ENCODE results near the gene CLPSL2.
A peak's percentile ranks its signal among the peaks of the same experiment; 100 is the strongest.

CLPSL2 gene

DNA sequence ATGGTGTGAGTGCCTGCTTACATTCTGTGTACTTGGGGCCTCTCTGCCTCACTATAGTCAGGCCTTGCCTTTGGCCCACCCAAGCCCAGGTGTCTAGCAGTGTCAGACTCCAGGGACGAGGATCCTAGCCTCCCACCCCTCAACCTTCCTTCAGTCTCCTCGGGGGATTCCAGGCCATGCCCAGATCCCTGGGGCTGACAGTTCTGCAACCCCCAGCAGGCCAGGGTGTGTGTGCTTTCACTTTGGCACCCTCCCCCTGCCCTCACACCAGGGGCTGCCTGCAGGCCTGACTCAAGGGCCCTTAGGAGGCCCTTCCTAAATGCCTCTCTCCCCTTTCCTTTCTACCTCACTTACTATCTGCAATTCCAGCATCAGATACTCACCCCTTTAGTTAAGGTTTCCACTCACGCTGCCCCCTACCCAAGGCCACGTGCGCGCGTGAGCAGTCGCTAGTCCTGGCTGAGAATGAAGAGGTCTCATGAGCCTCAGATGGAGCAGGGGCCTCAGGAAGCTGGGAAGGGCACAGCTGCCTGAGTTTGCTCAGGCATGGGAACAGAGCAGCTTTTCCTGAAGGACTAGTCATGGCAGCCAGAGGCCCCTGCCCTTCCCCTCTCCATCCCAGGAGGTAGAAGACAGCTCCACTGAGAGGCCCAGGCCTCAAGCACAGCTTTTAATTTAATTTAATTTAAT, 21.6 kb downstream of the CLPSL2 start:
- TF ChIP-seq EGR1 (IDR thresholded peaks at IDR 0.05) (no peak), ZBTB7A (IDR thresholded peaks at IDR 0.05; ENCODE audit: low read depth) (no peak), RAD21 (IDR thresholded peaks at IDR 0.05; ENCODE audit: low read depth) (no peak), TAF1 (IDR thresholded peaks at IDR 0.05; ENCODE audit: low read depth) (no peak)
- TF ChIP-seq, protein P1, sequence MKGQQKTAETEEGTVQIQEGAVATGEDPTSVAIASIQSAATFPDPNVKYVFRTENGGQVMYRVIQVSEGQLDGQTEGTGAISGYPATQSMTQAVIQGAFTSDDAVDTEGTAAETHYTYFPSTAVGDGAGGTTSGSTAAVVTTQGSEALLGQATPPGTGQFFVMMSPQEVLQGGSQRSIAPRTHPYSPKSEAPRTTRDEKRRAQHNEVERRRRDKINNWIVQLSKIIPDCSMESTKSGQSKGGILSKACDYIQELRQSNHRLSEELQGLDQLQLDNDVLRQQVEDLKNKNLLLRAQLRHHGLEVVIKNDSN (IDR thresholded peaks at IDR 0.05) = no peak
- TF ChIP-seq, protein P2, sequence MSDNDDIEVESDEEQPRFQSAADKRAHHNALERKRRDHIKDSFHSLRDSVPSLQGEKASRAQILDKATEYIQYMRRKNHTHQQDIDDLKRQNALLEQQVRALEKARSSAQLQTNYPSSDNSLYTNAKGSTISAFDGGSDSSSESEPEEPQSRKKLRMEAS (IDR thresholded peaks at IDR 0.05) = no peak
- TF ChIP-seq, protein P3, sequence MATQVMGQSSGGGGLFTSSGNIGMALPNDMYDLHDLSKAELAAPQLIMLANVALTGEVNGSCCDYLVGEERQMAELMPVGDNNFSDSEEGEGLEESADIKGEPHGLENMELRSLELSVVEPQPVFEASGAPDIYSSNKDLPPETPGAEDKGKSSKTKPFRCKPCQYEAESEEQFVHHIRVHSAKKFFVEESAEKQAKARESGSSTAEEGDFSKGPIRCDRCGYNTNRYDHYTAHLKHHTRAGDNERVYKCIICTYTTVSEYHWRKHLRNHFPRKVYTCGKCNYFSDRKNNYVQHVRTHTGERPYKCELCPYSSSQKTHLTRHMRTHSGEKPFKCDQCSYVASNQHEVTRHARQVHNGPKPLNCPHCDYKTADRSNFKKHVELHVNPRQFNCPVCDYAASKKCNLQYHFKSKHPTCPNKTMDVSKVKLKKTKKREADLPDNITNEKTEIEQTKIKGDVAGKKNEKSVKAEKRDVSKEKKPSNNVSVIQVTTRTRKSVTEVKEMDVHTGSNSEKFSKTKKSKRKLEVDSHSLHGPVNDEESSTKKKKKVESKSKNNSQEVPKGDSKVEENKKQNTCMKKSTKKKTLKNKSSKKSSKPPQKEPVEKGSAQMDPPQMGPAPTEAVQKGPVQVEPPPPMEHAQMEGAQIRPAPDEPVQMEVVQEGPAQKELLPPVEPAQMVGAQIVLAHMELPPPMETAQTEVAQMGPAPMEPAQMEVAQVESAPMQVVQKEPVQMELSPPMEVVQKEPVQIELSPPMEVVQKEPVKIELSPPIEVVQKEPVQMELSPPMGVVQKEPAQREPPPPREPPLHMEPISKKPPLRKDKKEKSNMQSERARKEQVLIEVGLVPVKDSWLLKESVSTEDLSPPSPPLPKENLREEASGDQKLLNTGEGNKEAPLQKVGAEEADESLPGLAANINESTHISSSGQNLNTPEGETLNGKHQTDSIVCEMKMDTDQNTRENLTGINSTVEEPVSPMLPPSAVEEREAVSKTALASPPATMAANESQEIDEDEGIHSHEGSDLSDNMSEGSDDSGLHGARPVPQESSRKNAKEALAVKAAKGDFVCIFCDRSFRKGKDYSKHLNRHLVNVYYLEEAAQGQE (IDR thresholded peaks at IDR 0.05; ENCODE audit: low read depth) = no peak

DNA sequence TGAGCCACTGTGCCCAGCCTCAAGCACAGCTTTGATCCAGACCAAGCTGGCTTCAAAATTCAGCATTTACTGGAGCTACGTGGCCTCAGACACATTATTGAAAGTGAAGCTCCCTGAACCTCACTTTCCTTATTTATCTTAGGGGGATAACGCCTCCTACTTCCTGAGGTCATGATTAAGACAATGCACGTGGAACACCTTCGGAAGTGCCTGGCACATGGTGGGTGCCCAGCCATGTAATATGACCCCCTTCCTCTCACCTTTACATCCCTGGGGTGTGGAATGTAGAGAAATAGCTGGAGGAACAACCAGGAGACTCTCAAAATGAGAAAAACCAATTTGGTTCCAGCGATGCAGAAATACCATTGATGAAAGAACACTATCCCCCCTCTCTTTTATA, 22.3 kb downstream of the CLPSL2 start:
- TF ChIP-seq TCF12 (IDR thresholded peaks at IDR 0.05; ENCODE audit: low read depth) = no peak
- no peak for TF ChIP-seq CEBPB (IDR thresholded peaks at IDR 0.05)
- TF ChIP-seq EP300 (IDR thresholded peaks at IDR 0.05; ENCODE audit: borderline replicate concordance) = no peak
- TF ChIP-seq, protein P2 (IDR thresholded peaks at IDR 0.05) = peak; percentile 72

DNA sequence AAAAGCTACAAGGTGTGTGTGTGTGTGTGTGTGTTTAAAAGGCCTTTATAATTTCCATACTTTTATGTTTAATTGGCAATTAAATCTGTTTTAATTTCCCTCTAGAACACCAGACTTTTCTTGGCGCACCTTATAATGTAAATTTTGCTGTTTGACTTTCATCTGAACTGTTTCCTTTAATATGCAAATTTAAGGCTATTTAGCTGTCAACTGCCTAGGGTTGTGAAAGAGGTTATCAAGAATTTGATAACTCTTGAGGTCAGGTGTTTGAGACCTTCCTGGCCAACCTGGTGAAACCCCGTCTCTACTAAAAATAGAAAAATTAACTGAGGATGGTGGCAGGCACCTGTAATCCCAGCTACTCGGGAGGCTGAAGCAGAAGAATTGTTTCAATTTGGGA, 24.8 kb downstream of the CLPSL2 start:
- TF ChIP-seq TCF12 (IDR thresholded peaks at IDR 0.05; ENCODE audit: low read depth) (no peak), TAF1 (IDR thresholded peaks at IDR 0.05; ENCODE audit: low read depth) (no peak), RAD21 (IDR thresholded peaks at IDR 0.05; ENCODE audit: low read depth) (no peak), EGR1 (IDR thresholded peaks at IDR 0.05) (no peak), NFIC (IDR thresholded peaks at IDR 0.05) (no peak), CREB1 (IDR thresholded peaks at IDR 0.05; ENCODE audit: low read depth) (no peak), EP300 (IDR thresholded peaks at IDR 0.05; ENCODE audit: borderline replicate concordance) (no peak), YY1 (IDR thresholded peaks at IDR 0.05; ENCODE audit: low read depth) (no peak), FOXM1 (IDR thresholded peaks at IDR 0.05; ENCODE audit: borderline replicate concordance, low read depth) (no peak), TEAD4 (IDR thresholded peaks at IDR 0.05) (no peak), ZBTB7A (IDR thresholded peaks at IDR 0.05; ENCODE audit: low read depth) (no peak), CEBPB (IDR thresholded peaks at IDR 0.05) (no peak)
- TF ChIP-seq, protein P2 (IDR thresholded peaks at IDR 0.05) = no peak
- TF ChIP-seq, protein P3 (IDR thresholded peaks at IDR 0.05; ENCODE audit: low read depth) = no peak
- TF ChIP-seq, protein P1 (IDR thresholded peaks at IDR 0.05) = no peak

DNA sequence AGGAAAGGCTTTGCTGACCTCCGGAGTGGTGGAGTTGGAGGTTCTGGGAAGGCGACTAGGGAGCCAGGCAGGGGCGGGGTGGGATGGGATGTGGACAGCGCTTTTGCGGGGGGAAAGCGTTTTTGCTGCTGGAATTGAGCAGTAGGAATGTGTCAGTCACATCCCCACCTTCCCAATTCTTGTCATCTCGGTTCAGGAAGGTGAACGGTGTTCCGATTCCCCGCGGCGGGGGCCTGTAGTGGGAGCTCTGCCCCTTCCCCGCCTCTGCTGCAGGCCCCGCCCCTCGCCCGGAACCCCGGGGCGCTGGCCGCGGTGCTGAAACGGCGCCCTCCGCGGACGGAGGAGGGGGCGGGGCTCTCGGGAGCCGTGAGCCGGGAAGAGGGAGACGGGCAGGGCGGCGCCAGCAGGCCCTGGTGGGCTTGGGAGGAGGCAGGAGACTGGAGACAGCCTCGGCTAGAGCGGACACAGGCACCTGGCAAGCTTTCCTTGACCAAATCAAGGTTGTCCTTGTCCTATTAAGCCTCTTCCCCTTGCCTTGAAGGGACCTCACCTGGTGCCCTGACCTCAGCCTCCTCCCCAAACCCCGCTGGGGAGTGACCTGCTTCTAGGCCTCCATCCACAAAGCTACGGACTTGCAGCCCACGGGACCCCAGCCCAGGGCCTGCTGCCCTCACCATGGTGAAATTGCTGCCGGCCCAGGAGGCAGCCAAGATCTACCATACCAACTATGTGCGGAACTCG, 28.8 kb downstream of the CLPSL2 start, which contains the start of gene LHFPL5:
LHFPL5 (plus strand) TSS at position 357 of the 741 bp plus-strand sequence; CDS start at position 676, 319 bp downstream.
- TF ChIP-seq EP300 (IDR thresholded peaks at IDR 0.05; ENCODE audit: borderline replicate concordance) = no peak
- no peak for TF ChIP-seq TCF12 (IDR thresholded peaks at IDR 0.05; ENCODE audit: low read depth)
- no peak for TF ChIP-seq FOXM1 (IDR thresholded peaks at IDR 0.05; ENCODE audit: borderline replicate concordance, low read depth)
- TF ChIP-seq, protein P3 (IDR thresholded peaks at IDR 0.05; ENCODE audit: low read depth) = peak; percentile 97
- TF ChIP-seq ZBTB7A (IDR thresholded peaks at IDR 0.05; ENCODE audit: low read depth) = 0 out of 2 replicates have a peak, but pooled peaks have one; percentile 55

Data from Ishikawa (cell line).